Measurements from ENCODE around the gene TRIM49D1.

- TF ChIP-seq, protein P1, sequence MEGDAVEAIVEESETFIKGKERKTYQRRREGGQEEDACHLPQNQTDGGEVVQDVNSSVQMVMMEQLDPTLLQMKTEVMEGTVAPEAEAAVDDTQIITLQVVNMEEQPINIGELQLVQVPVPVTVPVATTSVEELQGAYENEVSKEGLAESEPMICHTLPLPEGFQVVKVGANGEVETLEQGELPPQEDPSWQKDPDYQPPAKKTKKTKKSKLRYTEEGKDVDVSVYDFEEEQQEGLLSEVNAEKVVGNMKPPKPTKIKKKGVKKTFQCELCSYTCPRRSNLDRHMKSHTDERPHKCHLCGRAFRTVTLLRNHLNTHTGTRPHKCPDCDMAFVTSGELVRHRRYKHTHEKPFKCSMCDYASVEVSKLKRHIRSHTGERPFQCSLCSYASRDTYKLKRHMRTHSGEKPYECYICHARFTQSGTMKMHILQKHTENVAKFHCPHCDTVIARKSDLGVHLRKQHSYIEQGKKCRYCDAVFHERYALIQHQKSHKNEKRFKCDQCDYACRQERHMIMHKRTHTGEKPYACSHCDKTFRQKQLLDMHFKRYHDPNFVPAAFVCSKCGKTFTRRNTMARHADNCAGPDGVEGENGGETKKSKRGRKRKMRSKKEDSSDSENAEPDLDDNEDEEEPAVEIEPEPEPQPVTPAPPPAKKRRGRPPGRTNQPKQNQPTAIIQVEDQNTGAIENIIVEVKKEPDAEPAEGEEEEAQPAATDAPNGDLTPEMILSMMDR (IDR thresholded peaks at IDR 0.05; ENCODE audit: insufficient read depth, low read depth, low read length), result no peak
- no peak for TF ChIP-seq EZH2 (IDR thresholded peaks at IDR 0.05; ENCODE audit: insufficient read depth, low read length)
Observed at GRCh38 chr11:89922195-89922660, at the start of gene TRIM49D1.

Data from astrocyte (in vitro differentiated cells and primary cell).